ENCODE results near the gene MGST2. TPM values are rescaled to one million over a fixed set of nuclear protein-coding genes. Genes with fewer than 3 reads are reported as not detected.

Gene MGST2
- total RNA-seq, 6 experiments from 2014 or later: 5.0 to 11.4 (median 5.7) TPM

DNA sequence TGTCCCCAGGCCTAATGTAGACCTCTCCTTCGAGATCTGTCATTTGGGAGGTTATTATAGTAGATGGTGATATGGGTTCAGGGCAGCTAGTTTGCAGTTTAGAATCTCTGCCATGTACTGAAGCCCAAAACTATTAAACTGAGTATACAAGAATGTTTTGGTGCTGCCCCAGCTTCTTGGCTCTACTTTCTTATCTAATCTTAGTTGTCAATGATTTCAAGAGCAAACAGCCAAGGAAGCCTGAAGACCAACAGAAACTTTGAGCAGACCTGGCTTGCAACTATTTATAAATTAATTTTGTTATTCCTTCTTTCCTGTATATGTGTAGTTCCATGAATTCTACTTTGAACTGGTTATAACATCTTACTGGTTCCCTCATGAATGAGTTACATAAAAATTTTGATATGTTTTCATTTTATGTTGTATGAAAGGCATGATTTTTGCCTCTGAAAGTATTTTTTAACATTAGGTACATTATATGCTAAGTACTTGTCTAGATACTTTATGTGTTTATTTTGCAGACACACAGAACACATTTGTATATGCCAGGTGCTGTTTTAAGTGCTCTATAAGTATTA is 2.0 kb upstream of the MGST2 start:
- TF ChIP-seq, protein P1, sequence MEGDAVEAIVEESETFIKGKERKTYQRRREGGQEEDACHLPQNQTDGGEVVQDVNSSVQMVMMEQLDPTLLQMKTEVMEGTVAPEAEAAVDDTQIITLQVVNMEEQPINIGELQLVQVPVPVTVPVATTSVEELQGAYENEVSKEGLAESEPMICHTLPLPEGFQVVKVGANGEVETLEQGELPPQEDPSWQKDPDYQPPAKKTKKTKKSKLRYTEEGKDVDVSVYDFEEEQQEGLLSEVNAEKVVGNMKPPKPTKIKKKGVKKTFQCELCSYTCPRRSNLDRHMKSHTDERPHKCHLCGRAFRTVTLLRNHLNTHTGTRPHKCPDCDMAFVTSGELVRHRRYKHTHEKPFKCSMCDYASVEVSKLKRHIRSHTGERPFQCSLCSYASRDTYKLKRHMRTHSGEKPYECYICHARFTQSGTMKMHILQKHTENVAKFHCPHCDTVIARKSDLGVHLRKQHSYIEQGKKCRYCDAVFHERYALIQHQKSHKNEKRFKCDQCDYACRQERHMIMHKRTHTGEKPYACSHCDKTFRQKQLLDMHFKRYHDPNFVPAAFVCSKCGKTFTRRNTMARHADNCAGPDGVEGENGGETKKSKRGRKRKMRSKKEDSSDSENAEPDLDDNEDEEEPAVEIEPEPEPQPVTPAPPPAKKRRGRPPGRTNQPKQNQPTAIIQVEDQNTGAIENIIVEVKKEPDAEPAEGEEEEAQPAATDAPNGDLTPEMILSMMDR (IDR thresholded peaks at IDR 0.05): no peak
- H3K27me3 Mint-ChIP-seq (ENCODE audit: insufficient read depth): peaks cover 6% of the 10 kb centered on the region; the same call in 1 of the 2 replicates
- H3K9me3 Mint-ChIP-seq: no peaks in the 10 kb centered on the region
- no peak overlapping the region for H3K4me3 Mint-ChIP-seq
- no peak overlapping the region for H3K27ac Mint-ChIP-seq
- no peaks in the 10 kb centered on the region for H3K36me3 Mint-ChIP-seq (ENCODE audit: low read depth)
- DNase-seq: no peak
- peaks cover 19% of the 10 kb centered on the region for H3K4me1 Mint-ChIP-seq (ENCODE audit: low read depth)

DNA sequence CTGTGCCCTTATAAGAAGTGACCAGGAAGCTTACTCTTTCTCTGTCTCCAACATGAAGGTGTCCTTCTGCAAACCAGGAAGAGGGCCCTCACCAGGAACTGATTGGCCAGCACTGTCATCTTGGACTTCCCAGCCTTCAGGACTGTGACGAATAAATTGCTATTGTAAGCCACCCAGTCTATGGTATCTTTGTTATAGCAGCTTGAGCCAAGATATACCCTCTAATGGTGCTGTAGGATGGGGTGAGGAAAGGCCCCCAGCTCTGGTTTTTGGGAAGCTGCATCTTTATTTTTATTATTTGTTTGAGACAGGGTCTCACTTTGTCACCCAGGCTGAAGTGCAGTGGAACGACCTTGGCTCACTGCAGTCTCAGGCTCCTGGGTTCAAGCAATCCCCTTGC is 1.2 kb upstream of the MGST2 start:
- no peak overlapping the region for H3K4me3 Mint-ChIP-seq
- H3K27me3 Mint-ChIP-seq (ENCODE audit: insufficient read depth): peaks cover 10% of the 10 kb centered on the region; the same call in 1 of the 2 replicates
- H3K27ac Mint-ChIP-seq: no peak overlapping the region
- no peak for DNase-seq
- TF ChIP-seq, protein P1 (IDR thresholded peaks at IDR 0.05): no peak
- peaks cover 18% of the 10 kb centered on the region for H3K4me1 Mint-ChIP-seq (ENCODE audit: low read depth)
- H3K36me3 Mint-ChIP-seq (ENCODE audit: low read depth): no peaks in the 10 kb centered on the region
- H3K9me3 Mint-ChIP-seq: no peaks in the 10 kb centered on the region

DNA sequence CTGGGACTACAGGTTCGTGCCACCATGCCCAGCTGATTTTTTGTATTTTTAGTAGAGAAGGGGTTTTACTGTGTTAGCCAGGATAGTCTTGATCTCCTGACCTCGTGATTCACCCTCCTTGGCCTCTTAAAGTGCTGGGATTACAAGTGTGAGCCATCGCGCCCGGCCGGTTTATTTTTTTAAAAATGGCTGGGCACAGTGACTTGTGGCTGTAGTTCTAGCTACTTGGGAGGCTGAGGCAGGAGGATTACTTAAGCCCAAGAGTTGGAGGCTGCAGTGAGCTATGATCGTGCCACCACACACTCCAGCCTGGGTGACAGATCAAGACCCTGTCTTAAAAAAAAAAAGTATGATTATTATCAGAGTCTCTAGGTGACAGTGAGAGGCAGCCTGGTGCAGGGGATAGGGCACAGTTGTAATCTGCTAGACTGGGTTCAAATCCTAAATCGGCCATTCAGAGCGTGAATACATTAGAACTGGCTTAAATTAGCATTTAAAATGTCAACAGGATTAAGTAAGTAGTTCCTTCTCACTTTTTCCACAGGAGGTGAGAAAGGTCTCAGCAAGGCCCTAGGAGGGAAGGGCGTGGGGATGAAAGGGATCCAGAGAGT is 435 bp upstream of the MGST2 start:
- DNase-seq: no peak
- H3K36me3 Mint-ChIP-seq (ENCODE audit: low read depth): no peaks in the 10 kb centered on the region
- H3K4me3 Mint-ChIP-seq: peak overlapping the region; percentile 87
- H3K27me3 Mint-ChIP-seq (ENCODE audit: insufficient read depth): peaks cover 10% of the 10 kb centered on the region; the same call in 1 of the 2 replicates
- TF ChIP-seq, protein P1 (IDR thresholded peaks at IDR 0.05): no peak
- H3K27ac Mint-ChIP-seq: peak overlapping the region; percentile 82
- peaks cover 18% of the 10 kb centered on the region for H3K4me1 Mint-ChIP-seq (ENCODE audit: low read depth)
- H3K9me3 Mint-ChIP-seq: no peaks in the 10 kb centered on the region

DNA sequence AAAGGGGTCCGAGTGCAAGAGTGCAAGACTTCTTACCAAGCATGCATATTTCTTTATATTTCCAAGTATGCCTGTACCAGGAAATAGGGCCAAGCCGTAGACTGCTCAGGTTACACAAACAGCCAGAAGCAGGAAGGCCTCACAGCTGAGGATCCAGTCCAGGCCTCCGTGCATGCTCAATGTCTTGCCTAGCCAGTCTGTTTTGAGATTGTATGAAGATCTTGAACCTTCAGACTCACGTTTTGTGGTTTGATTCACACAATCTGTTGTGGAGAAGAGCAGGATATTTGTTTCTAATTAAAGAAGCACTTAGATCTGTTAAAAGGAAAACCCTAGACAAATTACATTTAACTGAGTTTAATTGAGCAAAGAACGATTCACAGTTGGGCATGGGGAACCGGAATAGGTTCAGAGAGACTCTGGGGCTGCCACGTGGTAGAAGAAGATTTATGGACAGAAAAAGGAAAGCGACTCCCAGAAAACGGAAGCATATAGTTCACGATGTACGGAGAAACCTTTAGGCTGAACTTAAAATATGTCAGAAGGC is 1.2 kb downstream of the MGST2 start:
- H3K4me1 Mint-ChIP-seq (ENCODE audit: low read depth): peaks cover 18% of the 10 kb centered on the region
- H3K4me3 Mint-ChIP-seq: peak overlapping the region; percentile 87
- no peak for DNase-seq
- H3K27me3 Mint-ChIP-seq (ENCODE audit: insufficient read depth): peaks cover 10% of the 10 kb centered on the region; the same call in 1 of the 2 replicates
- TF ChIP-seq, protein P1 (IDR thresholded peaks at IDR 0.05): no peak
- H3K27ac Mint-ChIP-seq: no peak overlapping the region
- no peaks in the 10 kb centered on the region for H3K36me3 Mint-ChIP-seq (ENCODE audit: low read depth)
- H3K9me3 Mint-ChIP-seq: no peaks in the 10 kb centered on the region

DNA sequence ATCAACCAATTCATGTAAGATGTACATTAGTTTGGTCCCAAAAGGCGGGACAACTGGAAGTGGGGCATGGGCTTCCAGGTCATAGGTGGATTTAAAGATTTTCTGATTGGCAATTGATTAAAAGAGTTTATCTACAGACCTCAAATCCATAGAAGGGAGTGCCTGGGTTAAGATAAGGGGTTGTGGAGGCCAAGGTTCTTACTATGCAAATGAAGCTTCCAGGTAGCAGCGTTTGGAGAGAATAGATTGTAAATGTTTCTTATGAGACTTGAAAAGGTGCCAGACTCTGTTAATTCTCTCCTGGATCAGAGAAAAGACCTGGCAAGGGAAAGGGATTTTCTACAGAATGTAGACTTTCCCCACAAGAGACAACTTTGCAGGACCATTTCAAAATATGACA is 2.4 kb downstream of the MGST2 start:
- Mint-ChIP-seq H3K27ac (no peak overlapping the region), H3K4me3 (no peak overlapping the region), H3K4me1 (ENCODE audit: low read depth) (peaks cover 18% of the 10 kb centered on the region), H3K9me3 (no peaks in the 10 kb centered on the region), H3K36me3 (ENCODE audit: low read depth) (no peaks in the 10 kb centered on the region), H3K27me3 (ENCODE audit: insufficient read depth) (peaks cover 10% of the 10 kb centered on the region; the same call in 1 of the 2 replicates)
- TF ChIP-seq, protein P1 (IDR thresholded peaks at IDR 0.05): no peak
- no peak for DNase-seq
